ENCODE measurements around the gene SLC28A3. TPM values are rescaled to one million over a fixed set of nuclear protein-coding genes. Genes with fewer than 3 reads are reported as not detected.

Gene SLC28A3
- total RNA-seq, 1 donor from 2014 or later: 0.53 TPM

DNA sequence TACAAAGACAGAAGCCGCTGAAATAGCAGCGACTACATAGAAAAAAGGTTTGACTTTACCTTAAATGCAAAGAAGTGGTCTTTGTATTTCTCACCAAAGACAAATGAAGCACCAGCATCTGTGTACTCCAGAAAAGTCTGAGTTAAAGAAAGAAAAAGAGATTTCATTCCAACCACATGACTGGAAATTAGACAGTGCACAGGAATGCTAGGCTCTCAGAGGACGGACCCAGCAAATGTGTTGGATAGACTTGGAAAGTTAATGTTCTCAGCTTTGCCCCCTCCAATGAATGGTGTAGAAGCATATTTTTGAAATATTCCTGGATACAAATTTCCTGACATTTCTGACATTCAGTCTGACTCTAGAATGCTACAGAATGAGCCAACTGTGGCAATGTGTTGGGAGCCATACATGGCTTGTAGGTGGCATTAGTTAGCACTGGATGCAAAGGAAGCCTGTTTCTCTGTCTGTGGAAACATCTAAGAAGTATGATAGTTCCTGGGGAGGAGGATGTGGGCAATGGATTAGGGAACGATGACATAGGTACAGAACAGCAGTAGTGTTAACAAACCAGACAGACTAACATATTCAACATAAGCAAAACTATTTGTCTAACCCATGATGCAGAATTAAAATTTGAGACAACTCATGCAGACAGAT lies 43.3 kb downstream of the SLC28A3 start:
- FAIRE-seq: no peak
- no peak overlapping the region for H3K4me3 ChIP-seq (ENCODE audit: low read depth, low read length)
- no peaks in the 10 kb centered on the region for H3K27me3 ChIP-seq (ENCODE audit: control insufficient read depth, insufficient read depth, low read length)
- DNase-seq (ENCODE audit: low read depth): peak; percentile 41
- no peaks in the 10 kb centered on the region for H3K36me3 ChIP-seq (ENCODE audit: control insufficient read depth, insufficient read depth, low read length)
- TF ChIP-seq, protein P1, sequence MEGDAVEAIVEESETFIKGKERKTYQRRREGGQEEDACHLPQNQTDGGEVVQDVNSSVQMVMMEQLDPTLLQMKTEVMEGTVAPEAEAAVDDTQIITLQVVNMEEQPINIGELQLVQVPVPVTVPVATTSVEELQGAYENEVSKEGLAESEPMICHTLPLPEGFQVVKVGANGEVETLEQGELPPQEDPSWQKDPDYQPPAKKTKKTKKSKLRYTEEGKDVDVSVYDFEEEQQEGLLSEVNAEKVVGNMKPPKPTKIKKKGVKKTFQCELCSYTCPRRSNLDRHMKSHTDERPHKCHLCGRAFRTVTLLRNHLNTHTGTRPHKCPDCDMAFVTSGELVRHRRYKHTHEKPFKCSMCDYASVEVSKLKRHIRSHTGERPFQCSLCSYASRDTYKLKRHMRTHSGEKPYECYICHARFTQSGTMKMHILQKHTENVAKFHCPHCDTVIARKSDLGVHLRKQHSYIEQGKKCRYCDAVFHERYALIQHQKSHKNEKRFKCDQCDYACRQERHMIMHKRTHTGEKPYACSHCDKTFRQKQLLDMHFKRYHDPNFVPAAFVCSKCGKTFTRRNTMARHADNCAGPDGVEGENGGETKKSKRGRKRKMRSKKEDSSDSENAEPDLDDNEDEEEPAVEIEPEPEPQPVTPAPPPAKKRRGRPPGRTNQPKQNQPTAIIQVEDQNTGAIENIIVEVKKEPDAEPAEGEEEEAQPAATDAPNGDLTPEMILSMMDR (IDR thresholded peaks at IDR 0.05; ENCODE audit: insufficient read depth, low read length, severe bottlenecking): no peak

DNA sequence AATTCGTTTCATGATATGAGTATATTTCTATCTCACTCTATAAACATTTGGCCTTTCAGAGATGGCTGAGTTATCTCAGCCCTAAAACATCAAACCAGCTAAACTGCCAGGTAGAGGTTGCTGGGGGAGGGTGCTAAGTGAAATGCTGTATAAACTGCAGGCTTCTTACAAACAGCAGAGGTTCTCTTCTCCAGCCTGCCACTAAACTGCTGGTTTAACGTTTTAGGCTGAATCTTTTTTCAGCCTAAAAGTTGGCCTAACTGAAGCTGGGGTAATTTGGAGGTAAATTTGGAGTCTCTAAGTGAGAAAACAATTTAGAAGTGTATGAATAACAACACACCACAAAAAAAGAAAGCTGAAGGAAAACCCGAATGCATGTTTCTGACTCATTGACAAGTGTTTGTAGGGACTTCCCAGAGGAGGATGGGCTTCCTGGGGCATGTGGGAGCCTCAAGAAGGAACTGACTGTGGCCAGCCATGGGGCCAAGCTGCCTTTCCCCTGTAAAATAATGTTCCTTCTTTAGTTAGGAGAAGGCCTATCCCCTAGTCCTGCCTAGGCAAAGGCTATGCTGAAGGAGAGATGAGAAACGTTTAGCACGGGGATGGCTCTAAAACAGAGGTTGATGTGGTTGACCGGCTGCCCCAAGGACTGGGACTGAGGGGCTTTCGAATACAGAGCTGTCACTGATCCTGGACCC lies 44.3 kb downstream of the SLC28A3 start:
- DNase-seq (ENCODE audit: low read depth) (peak; percentile 85), FAIRE-seq (no peak)
- no peaks in the 10 kb centered on the region for H3K27me3 ChIP-seq (ENCODE audit: control insufficient read depth, insufficient read depth, low read length)
- TF ChIP-seq, protein P1 (IDR thresholded peaks at IDR 0.05; ENCODE audit: insufficient read depth, low read length, severe bottlenecking): no peak
- H3K4me3 ChIP-seq (ENCODE audit: low read depth, low read length): no peak overlapping the region
- no peaks in the 10 kb centered on the region for H3K36me3 ChIP-seq (ENCODE audit: control insufficient read depth, insufficient read depth, low read length)

DNA sequence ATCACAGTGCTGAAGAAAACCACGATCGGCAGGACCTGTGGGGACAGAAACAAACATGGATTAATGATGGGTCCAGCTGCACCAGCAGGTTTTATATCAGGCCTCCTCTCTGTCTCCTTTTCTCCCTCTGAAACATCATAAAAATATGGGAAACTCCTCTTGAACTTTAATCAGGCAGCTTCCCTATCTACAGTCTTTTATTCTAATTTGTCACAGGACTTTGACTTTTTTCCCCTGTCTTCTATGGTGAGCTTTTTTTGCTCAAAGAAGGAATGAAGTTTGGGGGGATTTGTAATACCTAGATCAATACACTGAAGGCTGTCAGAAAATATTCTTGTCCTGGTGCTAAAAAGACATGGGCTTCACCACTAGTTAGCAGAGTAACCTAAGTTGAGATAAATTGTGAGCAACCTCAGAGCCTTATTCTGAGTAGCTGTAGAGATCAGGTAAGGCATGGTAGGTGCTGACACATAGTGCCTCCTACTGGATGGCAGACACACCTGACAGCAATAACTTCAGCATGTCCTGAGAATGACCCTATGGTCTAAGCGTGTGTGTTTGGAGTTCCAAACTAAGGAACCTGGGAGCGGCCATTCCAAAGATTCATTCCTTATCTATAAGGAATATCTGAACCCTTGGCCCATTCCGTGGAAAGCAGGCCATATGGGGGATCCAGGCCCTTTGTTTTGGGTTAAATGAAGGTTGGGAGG lies 46.2 kb downstream of the SLC28A3 start:
- H3K4me3 ChIP-seq (ENCODE audit: low read depth, low read length): no peak overlapping the region
- no peaks in the 10 kb centered on the region for H3K36me3 ChIP-seq (ENCODE audit: control insufficient read depth, insufficient read depth, low read length)
- TF ChIP-seq, protein P1 (IDR thresholded peaks at IDR 0.05; ENCODE audit: insufficient read depth, low read length, severe bottlenecking): peak; percentile 35
- no peaks in the 10 kb centered on the region for H3K27me3 ChIP-seq (ENCODE audit: control insufficient read depth, insufficient read depth, low read length)
- no peak for FAIRE-seq
- no peak for DNase-seq (ENCODE audit: low read depth)

DNA sequence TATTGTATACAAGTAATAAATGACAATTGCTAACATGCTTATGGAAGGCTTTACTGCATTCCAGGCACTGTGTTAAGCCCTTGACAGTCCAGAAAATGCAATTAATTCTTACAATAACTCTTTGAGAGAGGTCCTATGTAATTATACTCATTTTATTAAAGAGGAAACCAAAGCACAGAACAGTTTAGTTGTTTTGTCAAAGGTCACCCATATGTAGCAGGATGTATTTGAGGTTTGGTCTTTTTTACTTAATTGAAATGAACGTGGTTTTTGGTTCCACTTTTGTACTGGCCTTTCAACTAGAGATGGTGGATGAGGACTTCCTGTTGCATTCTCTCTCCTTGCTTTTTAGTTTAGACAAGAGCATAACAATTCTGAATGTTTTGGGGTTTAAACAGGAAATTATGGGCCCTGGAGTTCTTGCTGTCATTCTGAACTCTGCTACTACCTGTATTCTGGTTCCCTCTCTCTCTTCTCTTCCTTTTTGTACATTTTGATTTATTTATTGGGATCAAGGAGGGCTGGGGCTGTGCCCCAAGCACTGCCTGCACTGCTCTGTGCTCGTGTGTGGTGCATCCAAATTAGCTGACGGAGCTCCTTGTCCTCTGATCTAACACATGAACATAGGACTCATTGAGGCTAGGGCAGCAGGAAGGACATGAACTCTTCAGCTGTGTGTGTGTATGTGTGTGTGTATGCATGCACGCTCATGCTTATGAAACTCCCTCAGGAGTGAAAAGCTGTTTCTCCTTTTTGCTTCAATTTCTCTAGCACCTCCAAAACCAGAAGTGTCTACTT lies 47.4 kb downstream of the SLC28A3 start:
- no peaks in the 10 kb centered on the region for H3K27me3 ChIP-seq (ENCODE audit: control insufficient read depth, insufficient read depth, low read length)
- H3K4me3 ChIP-seq (ENCODE audit: low read depth, low read length): no peak overlapping the region
- H3K36me3 ChIP-seq (ENCODE audit: control insufficient read depth, insufficient read depth, low read length): no peaks in the 10 kb centered on the region
- FAIRE-seq: no peak
- no peak for DNase-seq (ENCODE audit: low read depth)
- TF ChIP-seq, protein P1 (IDR thresholded peaks at IDR 0.05; ENCODE audit: insufficient read depth, low read length, severe bottlenecking): no peak

DNA sequence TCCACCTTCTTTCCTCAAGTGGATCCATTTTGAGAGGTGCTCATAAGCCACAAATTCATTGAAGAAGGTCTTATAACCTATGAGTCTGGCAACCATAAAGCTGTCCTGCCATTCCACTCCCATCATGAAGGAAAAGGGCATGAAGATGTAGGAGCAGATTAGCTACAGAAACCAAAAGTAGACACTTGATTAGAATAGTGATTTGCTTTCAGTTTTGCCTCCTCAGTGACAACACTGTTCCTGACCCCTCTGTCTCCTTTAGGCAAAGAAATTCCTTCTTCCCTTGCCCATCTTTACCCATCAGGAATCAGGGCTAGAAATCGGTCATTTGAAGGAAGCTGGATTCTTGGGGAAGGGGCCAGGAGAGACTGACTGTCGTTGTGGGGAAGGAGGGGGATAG lies 55.2 kb downstream of the SLC28A3 start:
- no peak for FAIRE-seq
- Histone ChIP-seq H3K27me3 (ENCODE audit: control insufficient read depth, insufficient read depth, low read length) (no peaks in the 10 kb centered on the region), H3K4me3 (ENCODE audit: low read depth, low read length) (no peak overlapping the region), H3K36me3 (ENCODE audit: control insufficient read depth, insufficient read depth, low read length) (no peaks in the 10 kb centered on the region)
- TF ChIP-seq, protein P1 (IDR thresholded peaks at IDR 0.05; ENCODE audit: insufficient read depth, low read length, severe bottlenecking): no peak
- DNase-seq (ENCODE audit: low read depth): no peak
